LNCAP (cell line): ENCODE measurements around the gene RPS6KL1.

Source experiments
- TF ChIP-seq, protein P1 (sequence below): fragments of 450-650 bp; IDR thresholded peaks from 2 replicates; pipeline ENCODE4 v1.5.1; 2017; ENCODE audit warnings: mild to moderate bottlenecking

Gene RPS6KL1

DNA sequence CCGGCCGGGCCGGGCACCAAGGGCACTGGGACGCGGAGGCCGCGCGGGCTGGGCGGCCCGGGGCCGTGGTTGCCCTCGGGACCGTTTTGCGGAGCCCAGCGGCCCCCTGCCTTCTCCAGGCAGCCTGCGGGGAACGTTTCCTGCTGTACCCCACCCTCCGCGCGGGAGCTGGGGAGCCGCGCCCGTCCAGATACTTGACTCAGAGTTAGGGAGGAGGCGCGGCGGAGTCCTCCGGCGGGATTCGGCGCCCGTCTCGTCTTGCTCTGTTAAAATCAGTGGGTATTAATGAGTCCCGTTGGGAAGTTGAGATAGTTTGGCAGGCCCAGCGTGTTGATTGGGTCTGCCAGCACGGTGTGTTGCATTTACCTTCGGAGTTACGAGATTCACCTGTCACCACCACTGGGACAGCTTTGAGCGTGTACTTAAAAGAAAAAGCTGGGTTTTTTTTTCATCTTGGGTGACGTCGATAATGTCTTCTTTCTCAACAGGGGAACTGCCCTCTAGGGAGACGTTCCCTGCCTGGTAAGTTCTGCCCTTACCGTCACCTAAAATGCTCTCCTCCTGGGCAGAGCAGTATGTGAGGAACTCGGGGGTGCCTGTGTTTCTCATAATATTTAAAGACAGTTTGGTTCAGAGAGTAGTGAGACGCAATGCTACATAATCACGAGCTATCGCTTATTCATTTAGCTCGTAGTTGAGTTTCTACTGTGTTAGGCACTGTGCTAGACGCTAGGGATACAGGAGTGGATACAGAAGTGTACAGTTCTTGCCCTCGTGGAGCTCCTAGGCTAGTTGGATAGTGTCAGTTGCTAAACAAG, 40.7 kb downstream of the RPS6KL1 start:
- TF ChIP-seq, protein P1, sequence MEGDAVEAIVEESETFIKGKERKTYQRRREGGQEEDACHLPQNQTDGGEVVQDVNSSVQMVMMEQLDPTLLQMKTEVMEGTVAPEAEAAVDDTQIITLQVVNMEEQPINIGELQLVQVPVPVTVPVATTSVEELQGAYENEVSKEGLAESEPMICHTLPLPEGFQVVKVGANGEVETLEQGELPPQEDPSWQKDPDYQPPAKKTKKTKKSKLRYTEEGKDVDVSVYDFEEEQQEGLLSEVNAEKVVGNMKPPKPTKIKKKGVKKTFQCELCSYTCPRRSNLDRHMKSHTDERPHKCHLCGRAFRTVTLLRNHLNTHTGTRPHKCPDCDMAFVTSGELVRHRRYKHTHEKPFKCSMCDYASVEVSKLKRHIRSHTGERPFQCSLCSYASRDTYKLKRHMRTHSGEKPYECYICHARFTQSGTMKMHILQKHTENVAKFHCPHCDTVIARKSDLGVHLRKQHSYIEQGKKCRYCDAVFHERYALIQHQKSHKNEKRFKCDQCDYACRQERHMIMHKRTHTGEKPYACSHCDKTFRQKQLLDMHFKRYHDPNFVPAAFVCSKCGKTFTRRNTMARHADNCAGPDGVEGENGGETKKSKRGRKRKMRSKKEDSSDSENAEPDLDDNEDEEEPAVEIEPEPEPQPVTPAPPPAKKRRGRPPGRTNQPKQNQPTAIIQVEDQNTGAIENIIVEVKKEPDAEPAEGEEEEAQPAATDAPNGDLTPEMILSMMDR: no peak

DNA sequence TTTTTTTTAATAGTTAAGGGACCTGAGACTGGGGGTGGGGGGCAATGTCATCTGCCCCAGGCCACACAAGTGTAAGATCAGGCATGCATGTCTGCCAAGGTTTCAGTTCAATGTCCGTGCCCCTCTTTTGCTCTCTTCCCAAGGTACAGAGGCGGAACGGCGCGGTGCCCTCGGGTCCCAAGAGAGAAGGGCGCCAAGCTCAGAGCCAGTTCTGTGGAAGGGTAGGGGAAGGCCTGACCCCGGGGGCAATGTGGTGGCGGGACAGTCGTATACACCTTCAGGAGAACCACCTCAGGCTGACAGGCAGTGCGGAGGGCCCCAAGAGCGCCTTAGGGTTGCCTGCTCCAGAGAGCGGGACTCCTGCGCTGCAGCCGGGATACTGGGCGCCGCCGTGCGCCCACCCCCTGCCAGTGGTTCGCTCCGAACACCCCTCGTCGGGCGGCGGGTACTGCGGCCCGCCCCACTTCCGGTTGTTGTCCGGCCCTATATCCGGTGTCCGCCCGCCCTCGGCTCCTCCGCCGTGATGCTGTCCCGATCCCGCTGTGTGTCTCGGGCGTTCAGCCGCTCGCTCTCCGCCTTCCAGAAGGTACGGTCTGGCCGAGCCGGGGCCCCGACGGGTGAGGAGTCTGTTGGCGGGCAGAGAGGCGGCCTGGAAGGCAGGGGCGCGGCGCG, 41.5 kb downstream of the RPS6KL1 start, which contains the start of gene DLST:
DLST (plus strand) TSS at position 486 of the 672 bp plus-strand sequence; CDS start at position 524, 38 bp downstream.
- TF ChIP-seq, protein P1: no peak

DNA sequence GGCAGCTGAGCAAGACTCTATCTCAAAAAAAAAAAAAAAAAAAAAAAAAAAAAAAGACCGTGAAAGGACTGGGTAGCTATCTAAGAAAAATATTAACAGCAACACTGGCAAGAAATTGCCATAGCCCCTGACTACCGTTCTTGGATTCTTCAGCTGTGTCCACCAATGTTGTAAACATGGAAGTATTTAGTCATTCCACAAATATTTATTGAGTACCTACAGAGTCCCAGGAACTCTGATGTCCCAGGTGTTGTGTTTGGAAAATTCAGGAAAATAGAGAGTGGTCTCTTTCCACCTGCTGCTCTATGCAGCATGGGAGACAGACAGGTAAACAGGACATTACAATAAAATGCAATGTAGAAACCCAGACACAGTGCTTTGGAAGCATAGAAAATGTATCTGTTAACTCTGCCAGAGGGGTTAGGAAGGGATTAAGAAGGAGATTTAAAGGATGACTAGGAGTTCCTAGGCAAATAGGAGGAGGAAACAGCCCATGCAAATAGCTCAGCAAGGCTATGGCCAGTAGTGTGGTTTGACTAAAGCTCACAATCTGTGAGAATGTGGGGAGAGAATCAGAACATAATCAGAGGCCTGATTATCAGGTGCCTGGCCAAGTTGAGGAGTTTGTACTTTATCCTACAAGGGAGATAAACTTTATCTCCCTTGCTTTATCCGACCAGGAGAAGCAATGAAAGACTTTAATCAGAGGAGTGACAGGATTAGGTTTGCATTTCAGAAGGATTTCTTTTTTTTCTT, 43.5 kb downstream of the RPS6KL1 start:
- TF ChIP-seq, protein P1: no peak

DNA sequence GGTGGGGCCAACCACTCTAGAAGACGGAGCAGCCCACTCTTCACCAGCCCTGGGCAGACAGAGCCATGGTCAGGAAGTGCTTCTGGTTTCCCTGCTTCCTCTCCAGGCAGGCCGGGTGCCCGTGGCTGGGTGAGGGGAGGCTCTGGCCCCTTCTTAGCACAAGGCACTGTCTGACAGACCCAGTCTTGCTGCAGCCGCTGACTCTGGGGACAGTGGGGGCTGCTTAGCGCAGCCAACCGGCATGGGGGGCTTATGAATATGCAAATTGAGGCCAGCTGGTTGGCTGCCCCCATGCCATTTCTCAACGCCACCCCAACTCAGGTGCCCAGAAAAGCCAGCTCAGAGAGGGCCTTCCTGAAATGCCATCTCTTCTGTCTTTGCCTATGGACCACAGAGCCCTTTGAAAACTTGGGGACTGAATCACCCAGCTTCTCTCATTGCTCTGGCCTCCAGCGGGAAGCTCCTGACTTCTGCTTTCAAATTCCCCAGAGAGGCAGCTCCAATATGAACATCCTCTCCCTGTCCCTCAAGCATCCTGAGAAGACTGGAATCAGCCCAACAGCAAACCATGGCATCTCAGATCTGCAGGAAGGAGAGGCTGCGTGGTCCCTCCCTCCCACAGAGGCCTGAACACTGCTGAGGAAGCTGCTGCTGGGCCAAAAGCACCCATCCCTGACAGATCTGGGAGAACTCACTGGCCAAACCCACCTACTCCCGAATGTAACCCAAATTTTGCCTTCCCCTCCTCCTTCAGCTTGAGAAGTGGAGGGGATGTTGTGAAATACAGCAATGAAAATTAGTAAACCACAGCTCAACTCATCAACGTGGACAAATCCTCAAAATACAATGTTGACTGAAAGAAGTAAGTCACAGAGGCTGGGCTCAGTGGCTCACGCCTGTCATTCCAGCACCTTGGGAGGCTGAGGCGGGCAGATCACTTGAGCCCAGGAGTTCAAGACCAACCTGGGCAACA, 46.8 kb downstream of the RPS6KL1 start, which contains the start of gene PROX2:
PROX2 (minus strand) TSS at position 205 of the 973 bp plus-strand sequence. CDS start 12,311 bp downstream, outside the sequence.
- TF ChIP-seq, protein P1: no peak

DNA sequence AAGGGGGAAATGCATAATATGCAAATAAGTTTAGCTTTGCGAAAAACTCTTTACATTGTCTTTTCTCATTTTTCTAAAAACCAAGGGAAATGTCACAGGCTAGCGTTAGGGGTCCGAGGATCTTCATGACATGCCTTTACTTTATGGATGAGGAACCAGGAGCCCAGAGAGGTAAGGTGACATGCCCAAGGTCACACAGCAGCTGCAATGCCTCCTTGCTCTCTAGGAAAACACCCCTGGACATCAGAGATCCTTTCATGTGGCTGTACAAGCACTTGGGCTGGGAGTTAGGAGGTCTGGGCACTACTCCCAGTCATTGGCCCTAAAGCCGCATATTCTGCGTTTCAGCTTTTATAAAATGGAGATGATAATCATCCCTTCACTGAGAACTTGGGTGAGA, 47.9 kb downstream of the RPS6KL1 start:
- TF ChIP-seq, protein P1: no peak

DNA sequence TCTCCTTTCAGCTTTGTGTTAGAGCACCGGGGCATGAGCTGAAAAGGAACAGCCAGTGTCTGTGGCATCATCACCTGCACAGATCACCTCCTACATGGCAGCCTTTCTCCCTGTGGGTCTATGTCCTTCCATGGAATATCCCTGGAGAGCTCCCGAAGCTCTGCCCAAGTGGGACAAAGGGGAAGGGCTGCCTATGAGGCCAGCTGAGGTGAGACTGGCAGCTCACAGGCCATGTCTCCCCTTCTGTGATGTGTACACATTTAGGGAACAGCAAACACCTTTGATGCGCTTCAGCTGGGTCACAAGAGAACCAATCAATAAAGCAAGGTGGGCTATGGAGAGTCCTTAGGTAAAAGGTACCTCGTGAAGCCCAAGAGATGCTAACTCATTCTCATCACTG, 51.2 kb downstream of the RPS6KL1 start:
- TF ChIP-seq, protein P1: no peak
